Stimulated activated CD8-positive, alpha-beta memory T cell treated with anti-CD3 and anti-CD28 coated beads, Interleukin-4, amount 100 ng/mL, for 4 hours (primary cell): ENCODE measurements around the gene ASPN.

ENCODE experiments used
- DNase-seq, 2 donors: peaks; one replicate each; pipeline ENCODE4 v3.0.0-alpha.2; 2020; ENCODE audit warnings: low read depth in 2 of 2, low spot score in 1 of 2

The ASPN gene

DNA sequence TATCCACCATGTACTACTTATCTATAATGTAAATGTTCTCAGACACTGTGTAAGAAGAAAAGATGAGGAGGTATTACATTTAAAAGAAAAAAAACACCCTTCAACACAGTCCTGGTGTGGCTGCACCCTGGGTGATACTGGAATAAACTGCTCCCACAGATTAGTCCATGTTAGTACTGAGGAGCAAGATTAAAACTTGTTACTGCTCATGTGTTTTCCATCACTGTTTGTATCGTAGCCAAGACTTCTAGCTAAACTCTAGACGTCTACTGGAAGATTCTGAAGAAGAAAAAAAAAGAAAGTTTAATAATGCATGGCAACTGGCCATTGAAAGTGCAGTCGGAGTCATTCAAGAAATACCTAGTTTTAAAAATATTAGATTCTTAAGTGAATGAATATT is at the start of gene ASPN:
ASPN (minus strand) TSS at position 178 of the 400 bp plus-strand sequence.
- no peak for DNase-seq

DNA sequence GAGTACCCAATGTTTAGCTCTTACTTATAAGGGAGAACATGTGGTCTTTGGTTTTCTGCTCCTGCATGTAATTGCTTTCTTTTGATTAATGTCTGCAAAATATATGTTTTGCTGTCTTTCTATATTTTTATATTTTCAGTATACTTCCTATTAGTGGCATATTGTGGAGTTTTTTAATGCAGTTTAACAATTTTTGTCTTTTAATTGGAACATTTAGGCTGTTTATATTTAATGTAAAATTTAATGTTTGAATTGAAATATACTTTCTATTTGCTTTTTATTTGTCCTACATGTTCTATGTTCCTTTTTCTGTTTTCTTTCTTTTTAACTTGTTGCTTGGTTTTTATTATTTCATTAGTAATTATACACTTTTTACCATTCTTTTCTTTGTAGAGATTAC is 48.6 kb upstream of the ASPN start:
- no peak for DNase-seq

DNA sequence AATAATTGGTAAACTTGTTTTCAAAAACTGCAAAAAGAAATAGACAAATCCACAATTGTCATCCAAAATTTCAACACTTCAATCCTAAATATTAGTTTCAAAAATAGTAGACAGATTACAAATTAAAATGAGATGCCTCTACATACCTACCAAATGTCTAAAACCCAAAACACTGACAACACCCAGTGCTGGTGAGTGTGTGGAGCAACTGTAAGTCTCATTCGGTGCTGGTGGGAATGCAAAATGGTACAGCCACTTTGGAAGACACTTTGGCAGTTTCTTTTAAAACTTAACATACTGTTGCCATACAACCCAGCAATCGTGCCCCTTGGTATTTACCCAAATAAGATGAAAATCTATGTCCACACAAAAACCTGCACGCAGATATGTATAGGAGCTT is 46.8 kb upstream of the ASPN start:
- DNase-seq: no peak

DNA sequence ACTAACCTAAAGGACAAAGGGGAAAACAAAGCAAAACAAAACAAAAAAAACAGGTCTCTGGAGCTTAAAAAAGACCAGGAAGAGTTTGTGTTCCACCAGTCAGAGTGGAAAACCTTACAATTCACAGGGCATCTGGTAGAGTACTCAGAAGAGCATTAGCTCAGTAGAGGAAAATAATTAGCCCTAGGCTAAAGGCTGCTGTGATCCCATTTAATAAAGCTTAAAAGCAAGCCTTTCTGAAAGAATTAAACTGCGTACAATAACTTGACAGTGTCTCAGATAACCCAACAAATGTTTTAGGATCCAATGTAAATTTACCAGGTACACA is 46.2 kb upstream of the ASPN start:
- no peak for DNase-seq

DNA sequence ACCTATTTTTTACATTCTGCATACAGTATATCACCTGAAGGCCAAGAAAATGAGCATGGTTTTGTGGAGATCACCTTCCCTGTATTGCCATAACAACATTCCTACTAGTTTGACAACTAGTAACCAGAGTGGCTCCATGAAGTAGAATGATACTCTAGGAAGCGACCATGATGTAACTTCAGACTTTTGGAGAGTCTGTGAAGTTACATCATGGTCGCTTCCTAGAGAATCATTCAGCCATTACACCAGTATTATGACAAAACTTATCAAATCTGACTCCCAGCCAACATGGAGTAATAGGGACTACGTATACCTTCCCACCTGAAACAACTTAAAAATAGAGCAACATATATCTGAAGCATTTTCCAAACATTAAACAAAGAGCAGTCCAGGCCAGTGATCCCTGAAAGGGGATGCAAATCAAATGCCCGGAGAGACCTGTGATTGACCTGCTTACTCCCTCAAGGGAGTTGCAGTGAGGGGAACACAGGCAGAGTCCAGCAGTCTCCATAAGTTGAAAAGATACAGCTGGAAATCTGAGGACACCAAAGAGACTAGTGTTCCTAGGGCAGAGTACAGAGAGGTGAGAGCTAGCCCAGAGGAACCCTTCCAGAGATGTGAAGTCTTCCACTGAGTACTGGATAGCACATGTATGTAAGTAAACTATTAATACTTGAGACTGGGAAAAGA is 45.7 kb upstream of the ASPN start:
- no peak for DNase-seq

DNA sequence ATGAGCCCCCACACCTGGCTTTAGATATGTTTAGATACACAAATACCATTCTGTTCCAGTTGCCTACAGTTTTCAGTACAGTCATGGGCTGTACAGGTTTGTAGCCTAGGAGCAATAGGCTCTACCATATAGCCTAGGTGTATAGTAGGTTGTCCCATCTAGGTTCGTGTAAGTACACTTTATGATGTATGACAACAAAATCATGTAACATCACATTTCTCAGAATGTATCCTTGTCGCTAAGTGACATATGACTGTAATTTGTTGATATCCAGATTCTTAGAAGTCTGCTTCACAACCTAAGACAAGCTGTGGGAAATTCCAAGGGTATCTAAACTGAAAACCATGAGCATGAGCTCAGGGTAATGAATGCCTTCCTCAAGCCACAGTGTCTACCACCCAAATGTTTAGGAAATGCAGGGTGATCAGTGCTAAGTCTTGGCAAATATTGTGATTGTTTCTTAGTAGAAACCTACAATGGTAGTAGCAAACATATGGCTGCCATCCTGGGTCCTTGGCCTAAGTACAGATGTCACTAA is 45.1 kb upstream of the ASPN start:
- DNase-seq: no peak

DNA sequence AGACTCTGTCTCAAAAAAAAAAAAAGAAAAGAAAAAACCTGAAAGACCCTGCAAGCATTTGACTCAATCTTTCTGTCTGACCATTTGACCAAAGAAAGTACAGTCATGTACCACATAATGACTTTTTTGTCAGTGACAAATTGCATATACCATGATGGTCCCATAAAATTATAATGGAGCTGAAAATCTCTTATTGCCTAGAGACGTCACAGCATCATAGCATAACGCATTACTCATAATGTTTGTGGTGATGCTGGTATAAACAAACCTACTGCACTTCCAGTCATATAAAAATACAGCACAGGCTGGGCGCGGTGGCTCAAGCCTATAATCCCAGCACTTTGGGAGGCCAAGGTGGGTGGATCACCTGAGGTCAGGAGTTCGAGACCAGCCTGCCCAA is 43.0 kb upstream of the ASPN start:
- DNase-seq: no peak

DNA sequence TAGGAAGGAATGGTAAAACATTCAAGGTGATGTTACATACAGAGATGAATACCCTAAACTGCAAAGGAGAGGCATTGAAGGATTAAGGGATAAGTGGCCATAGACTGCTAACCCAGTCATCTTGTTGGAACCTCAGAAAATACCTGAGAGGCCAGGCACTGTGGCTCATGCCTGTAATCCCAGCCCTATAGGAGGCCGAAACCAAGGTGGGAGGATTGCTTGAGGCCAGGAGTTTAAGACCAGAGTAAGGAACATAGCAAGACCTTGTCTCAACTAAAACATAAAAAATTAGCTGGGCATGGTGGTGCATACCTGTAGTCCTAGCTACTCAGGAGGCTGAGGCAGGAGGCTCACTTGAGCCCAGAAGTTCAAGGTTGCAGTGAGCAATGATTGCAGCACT is 42.6 kb upstream of the ASPN start:
- no peak for DNase-seq

DNA sequence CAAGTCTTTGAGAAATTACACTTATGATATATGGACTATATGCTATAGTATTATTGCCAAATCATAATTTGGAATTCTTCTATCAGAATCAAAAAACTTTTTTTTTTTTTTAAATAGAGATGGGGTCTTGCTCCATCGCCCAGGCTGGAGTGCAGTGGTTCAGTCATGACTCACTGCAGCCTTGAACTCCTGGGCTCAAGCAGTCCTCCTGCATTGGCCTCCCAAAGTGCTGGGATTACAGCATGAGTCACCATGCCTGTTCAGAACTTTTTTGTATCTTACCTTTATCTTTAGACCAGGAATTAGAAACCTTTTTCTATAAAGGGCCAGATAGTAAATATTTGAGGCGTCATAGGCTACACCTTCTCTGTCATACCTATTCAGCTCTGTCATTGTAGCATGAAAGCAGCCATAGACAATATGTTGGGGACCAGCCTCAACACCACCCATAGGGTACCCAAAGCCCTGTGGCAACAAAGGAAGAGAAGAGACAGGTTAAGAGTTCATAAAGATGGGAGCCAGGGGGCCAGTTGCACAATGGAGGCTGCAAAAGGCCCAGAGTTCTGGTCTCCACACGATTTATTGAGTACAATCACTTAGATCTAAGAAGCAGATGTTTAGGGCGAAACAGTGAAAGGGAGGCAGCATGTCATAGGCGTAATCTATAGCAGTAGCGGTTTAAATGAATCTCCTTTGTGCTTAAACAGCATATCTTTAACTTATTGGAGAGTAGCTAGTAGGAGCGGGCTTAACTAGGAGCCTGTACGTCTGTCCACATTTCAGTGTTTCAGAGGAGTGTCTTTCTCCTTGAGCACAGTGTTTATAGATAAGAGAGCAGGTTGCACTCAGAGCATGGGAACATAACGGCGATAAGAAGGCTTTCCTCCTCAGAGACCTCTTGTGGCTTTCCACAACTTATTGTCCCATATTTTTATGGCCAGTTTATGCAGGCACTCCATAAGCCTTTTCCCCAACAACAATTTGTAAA is 41.0 kb upstream of the ASPN start:
- DNase-seq: no peak

DNA sequence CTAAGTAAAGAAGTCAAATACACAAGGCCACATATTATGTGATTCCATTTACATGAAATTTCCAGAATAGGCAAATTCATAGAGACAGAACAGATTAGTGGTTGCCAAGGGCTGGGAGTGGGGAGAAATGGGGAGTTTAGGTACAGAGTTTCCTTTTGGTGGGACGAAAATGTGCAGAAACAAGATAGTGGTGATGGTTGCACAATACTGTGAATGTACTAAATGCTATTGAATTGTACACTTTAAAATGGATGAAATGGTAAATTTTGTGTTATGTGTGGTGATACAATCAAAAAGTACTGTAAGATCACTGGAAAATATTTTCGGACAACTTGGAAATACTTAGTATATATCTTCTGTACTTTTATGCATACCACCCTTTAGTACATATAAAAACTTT is 38.5 kb upstream of the ASPN start:
- DNase-seq: no peak

DNA sequence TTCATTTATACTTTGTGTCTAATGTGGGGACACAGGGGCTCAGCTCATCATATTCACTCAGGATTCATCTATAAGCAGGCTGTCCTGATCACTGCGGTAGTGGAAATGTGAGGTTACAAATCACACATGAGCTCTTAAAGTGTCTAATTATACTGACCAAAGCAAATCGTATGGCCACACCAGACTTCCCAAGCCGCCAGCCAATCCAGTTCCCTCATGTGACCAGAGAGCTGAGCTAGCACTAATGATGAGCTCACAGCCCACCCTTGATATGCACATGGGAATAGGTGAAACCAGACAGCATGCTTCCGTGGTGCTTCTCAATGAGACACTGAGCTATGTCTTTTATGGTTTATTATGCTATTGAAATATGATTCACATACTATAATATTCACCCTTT is 35.9 kb upstream of the ASPN start:
- DNase-seq: no peak

DNA sequence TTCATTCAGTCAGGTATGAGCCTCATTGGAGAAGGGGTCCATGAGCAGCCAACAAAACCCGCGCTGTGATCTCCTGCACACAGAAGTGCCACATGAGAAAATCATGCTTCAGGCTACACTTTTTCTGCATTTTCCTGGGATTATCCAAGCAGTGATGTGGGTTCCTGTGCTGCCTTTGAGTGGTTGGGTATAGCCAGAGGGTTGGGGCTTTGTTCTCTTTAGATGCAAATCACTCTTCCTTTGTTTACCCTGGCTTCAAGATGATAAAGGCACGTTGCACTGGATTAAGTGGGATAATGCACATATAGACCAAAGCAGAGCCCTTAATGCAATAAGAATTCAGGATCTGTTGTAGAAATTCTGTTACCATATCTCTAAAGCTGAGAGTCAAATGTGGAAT is 34.7 kb upstream of the ASPN start:
- DNase-seq: no peak

DNA sequence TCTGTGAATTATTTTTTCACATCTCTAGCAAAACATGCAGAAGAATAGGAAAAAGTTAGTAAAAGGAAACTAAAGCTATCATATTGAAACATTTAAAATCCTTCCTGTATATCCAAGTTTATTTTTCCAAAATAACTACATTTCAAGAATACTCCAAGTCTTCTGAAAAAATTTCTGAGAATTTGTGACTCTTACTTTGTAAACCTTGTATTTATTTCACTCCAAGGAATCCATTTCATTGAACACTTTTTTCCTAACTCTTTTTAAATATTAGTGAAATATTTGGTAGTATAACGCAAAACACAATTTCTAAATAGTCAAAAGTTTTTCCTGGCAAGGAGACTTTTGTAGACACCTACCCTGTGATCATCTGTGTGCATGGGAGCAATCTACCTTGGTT is 34.2 kb upstream of the ASPN start:
- no peak for DNase-seq

DNA sequence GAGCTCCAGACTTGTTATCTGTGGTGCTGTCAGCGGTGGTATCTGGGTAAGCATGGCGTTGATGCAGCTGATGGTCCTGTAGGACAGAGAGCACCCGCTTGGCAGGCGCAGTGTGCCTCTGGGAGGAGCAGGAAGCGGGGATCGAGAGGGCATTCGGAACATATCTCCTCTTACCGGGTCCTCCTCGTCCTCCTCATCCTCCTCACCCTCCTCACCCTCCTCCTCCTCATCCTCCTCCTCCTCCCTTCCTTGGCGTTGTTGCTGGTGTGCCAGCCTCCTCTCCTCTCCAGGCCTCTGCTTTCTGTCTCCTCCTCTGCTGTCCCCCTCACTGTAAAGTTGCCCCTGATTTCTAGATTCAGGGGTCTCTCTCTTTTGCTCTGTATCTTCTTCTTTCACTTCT is 32.3 kb upstream of the ASPN start:
- no peak for DNase-seq

DNA sequence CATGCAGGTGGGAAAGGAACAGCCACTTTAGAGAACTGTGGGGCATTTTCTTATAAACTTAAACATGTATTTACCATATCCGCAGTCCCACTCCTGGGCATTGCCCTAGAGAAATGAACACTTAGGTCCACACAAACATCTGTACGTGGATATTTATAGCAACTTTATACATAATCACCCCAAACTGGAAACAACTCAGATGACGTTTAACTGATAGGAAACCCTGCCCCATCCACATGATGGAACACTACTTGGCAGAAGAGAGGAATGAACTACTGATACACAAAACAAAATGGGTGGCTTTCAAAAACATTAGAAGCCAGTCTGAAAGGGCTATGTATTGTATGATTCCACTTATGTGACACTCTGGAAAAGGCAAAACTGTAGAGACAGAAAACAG is 31.0 kb upstream of the ASPN start:
- no peak for DNase-seq

DNA sequence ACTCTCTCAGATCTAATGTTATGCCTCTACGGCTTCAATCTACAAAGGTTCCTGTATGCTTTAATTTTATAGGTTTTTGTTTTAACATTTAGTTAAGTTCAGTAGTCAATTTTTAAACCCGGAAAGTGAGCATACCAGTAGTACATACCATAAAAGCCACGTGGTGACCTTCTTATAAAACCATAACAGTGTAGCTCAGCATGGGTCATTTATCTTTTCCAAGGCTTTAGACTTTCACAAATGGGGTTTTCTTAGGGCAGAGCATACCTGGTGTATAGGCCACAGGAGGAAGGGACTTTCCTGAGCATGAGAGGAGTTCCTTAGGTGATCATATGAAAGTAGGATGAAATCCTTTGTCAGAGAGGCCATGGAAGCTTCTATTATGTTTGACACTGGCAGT is 30.3 kb upstream of the ASPN start:
- no peak for DNase-seq

DNA sequence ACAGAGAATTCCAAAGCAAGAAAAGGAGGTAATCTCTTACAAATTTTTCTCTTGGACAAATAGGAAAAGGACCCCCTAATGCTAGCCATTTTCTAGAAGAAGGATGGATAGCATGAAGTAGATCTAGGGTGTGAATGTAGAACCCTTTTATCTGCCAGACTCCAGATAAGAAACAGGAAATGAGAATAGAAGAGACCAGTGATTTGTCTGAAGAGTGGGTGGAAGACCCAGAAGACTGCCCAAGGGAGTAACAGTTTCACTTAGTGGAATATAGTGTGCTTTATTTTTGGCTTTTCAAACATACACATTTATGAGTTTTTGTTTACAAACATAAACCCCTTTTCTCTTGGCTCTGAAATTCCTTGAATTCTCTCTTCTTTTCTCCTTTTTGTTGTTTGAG is 28.4 kb upstream of the ASPN start:
- DNase-seq: no peak

DNA sequence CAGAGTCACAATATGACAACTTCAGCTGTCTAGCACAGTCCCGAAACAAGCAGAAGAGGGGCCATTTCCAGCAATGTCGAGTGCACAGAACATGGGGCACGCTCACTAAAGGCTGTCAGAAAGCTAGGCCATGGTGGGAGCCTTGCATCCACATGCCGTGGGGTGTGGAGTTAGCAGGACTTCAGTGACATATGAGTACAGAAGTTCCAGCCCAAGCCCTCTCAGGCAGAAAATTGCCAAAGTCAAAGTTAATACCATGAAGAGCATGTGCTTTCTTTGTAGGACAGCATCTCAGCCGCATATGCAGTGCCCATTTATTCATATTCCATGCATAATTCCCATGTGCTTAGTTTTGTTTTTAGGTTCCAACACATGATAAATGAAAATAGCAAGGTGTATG is 26.7 kb upstream of the ASPN start:
- DNase-seq: no peak

DNA sequence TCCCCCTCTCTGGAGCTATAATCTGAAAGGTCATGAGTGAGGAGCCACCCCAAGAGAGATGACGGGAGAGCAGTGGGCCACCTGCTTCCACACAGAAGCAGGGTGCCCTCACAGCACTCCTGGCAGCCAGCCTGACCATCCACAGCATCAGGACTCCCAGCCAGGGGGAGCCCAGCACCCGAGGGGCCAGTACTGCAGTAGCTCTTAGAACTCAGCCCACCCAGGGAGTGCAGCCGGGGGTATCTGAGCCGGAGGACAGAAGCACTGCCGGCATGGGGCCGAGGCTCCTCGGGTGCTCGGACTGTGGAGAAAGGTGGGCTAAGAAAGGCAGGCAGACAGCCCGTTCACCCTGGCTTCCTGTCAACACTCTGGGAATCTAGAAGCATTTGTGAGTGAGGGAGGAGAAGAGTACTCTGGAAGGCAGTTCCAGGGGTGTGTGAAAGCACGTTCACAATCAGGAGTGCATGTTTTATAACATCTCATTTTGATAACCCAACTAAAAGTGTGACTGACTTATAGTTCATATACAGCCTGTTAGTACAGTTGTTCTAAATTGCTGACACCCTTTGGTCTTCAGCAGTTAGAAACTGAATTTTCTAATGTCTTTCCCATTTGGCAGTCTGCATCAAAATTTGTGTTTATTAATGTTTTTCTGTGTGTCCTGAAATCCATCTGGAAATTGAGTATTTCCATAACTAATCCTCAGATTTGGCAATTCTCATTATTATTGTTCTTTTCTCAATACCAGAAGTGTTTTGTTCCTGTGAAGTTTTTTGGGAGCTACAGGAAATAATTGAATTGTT is 25.9 kb upstream of the ASPN start:
- DNase-seq: no peak

DNA sequence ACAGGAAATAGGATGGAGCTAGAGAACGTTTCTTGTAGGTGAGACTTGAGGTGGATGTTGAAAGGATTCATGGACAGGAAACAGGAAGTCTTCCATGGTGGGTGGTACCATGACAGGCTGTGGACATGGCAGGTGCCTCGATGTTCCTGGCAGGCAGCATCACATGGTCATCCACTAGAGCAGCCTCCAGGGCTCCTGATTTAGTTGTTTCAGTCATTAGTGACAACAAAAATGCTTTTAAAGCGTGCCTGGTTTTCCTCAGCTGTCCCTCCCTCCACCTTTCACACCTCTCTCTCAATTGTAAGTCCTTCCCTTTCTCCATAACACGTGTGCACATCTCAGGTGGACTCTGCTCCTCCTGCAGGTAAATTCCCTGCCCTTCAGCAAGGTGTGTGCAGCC is 25.2 kb upstream of the ASPN start:
- DNase-seq: no peak

DNA sequence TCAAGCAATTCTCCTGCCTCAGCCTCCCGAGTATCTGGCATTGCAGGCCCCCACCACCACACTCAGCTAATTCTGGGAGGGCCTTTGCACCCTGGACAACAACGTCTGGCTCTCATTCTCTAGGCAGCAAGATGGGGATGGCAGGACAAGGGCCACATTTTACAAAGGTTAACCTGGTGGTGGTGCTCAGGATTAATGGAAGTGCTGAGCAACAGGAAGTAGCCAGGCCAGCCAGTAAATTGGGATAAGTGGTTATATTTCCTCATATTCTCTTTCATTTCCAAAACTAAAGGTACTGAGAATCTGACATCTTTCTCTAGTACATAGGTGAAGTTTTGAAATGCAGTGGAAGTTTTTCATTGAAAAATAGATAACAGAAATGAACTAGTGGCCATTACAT is 24.7 kb upstream of the ASPN start:
- DNase-seq: no peak
